Activated B cell treated with CpG ODN at 0.5 μM for 24 hours (primary cell): ENCODE measurements around the gene NAP1L4. TPM values are rescaled to one million over a fixed set of nuclear protein-coding genes. Genes with fewer than 3 reads are reported as not detected.

ENCODE experiments used
- ATAC-seq: fragments of 200-7000 bp; cut with Tn5 transposase; one replicate; pipeline ENCODE4 v1.10.0; 2021; ENCODE audit warnings: low read depth, mild to moderate bottlenecking, moderate library complexity
- CTCF ChIA-PET: fragments of 350-600 bp; sonication (Branson Sonifier 250); formaldehyde crosslinking; loops from one replicate; lab custom pipeline; 2021; ENCODE audit warnings: antibody characterized with exemption; lab: Charles Lee
- POLR2A ChIA-PET: fragments of 350-600 bp; sonication (Branson Sonifier 250); formaldehyde crosslinking; loops from one replicate; lab custom pipeline; 2021; ENCODE audit warnings: antibody characterized with exemption; lab: Charles Lee
- DNase-seq: peaks from one replicate; pipeline ENCODE4 v3.0.0; 2022
- H3K27ac Mint-ChIP-seq: one replicate; pipeline ENCODE4 v1.8.0; 2020; ENCODE audit warnings: mixed read lengths
- H3K27me3 Mint-ChIP-seq: one replicate; pipeline ENCODE4 v1.8.0; 2021; ENCODE audit warnings: mixed read lengths
- H3K36me3 Mint-ChIP-seq: one replicate; pipeline ENCODE4 v1.8.0; 2021; ENCODE audit warnings: low read depth, mixed read lengths
- H3K4me1 Mint-ChIP-seq: one replicate; pipeline ENCODE4 v1.8.0; 2021; ENCODE audit warnings: mixed read lengths
- H3K4me3 Mint-ChIP-seq: one replicate; pipeline ENCODE4 v1.8.0; 2020; ENCODE audit warnings: mild to moderate bottlenecking, mixed read lengths
- H3K9me3 Mint-ChIP-seq: one replicate; pipeline ENCODE4 v1.8.0; 2020; ENCODE audit warnings: mixed read lengths
- intact Hi-C: fragments of 100-400 bp; cut with micrococcal nuclease; formaldehyde crosslinking; loops from one replicate; pipeline ENCODE4 v1.15.1; 2024
- total RNA-seq: library from RNA; stranded (reverse); gene quantifications from 2 replicates; pipeline ENCODE4 v1.2.3, GENCODE V29; 2022
- TF ChIP-seq, protein P1 (sequence below): fragments of 200-600 bp; IDR thresholded peaks from one replicate; pipeline ENCODE4 v1.8.0; 2022; ENCODE audit warnings: antibody characterized with exemption, mild to moderate bottlenecking

The NAP1L4 gene
- total RNA-seq, 1 donor from 2014 or later: 115 TPM

DNA sequence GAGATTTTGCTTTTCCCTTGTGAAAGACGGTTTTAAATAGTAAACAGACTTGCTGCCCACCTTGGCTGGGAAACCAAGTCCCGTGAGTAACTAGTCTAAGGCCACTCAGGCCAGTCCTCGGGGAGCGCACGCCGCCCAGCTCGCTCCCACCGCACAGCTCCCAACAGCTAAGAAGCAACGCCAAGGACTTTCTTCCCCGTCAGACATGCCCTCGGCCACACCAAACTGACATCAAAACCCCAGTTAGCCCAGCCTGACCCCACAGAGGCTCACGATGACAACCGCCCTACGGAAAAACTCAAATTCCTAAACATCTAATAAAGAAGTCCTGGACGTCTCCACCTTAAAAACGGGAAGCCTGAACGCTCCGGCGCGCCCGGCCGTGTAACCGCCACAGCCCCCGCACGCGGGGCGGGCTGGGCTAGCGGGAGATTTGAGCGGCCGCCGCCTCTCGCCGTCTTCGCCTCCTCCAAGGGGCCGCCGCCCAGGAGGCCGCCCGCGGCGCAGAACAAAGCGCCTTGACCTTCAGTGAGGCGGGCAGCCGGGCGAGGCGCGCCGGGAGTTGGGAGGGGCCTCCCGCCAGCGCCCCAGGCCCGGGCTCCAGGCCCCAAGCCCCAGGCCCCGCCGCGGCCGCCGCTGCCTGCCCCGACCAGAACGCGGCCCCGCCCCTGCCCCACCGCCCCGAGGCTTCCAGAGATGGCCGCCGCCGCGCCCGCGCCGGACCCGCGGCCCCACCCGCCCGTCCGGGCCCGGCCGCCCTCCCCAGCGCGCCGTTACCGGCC is 486 bp downstream of the NAP1L4 start:
- Mint-ChIP-seq H3K27ac (peak overlapping the region; percentile 95), H3K27me3 (no peaks in the 10 kb centered on the region), H3K36me3 (peaks cover 18% of the 10 kb centered on the region), H3K4me3 (peak overlapping the region; percentile 96), H3K9me3 (no peaks in the 10 kb centered on the region), H3K4me1 (peaks cover 48% of the 10 kb centered on the region)
- ChIA-PET POLR2A (interaction anchor here (0.7 to 1.6 kb wide), 8 partner anchors 31 to 1681 kb away, joined by 3 to 13 read pairs (median 4); partner anchors contain the start of genes CARS1 and ZNF195), CTCF (interaction anchor here (1.0 kb wide), 2 partner anchors 100 kb away, joined by 3 read pairs; no protein-coding TSS in a partner anchor)
- peak; percentile 52 for ATAC-seq
- intact Hi-C loops: loop anchor here (1.0 to 10.0 kb wide), 10 partner anchors 31 to 614 kb away; partner anchors contain the start of genes CARS1, CD81, KCNQ1 and TRPM5
- TF ChIP-seq, protein P1, sequence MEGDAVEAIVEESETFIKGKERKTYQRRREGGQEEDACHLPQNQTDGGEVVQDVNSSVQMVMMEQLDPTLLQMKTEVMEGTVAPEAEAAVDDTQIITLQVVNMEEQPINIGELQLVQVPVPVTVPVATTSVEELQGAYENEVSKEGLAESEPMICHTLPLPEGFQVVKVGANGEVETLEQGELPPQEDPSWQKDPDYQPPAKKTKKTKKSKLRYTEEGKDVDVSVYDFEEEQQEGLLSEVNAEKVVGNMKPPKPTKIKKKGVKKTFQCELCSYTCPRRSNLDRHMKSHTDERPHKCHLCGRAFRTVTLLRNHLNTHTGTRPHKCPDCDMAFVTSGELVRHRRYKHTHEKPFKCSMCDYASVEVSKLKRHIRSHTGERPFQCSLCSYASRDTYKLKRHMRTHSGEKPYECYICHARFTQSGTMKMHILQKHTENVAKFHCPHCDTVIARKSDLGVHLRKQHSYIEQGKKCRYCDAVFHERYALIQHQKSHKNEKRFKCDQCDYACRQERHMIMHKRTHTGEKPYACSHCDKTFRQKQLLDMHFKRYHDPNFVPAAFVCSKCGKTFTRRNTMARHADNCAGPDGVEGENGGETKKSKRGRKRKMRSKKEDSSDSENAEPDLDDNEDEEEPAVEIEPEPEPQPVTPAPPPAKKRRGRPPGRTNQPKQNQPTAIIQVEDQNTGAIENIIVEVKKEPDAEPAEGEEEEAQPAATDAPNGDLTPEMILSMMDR: no peak
- DNase-seq: no peak

DNA sequence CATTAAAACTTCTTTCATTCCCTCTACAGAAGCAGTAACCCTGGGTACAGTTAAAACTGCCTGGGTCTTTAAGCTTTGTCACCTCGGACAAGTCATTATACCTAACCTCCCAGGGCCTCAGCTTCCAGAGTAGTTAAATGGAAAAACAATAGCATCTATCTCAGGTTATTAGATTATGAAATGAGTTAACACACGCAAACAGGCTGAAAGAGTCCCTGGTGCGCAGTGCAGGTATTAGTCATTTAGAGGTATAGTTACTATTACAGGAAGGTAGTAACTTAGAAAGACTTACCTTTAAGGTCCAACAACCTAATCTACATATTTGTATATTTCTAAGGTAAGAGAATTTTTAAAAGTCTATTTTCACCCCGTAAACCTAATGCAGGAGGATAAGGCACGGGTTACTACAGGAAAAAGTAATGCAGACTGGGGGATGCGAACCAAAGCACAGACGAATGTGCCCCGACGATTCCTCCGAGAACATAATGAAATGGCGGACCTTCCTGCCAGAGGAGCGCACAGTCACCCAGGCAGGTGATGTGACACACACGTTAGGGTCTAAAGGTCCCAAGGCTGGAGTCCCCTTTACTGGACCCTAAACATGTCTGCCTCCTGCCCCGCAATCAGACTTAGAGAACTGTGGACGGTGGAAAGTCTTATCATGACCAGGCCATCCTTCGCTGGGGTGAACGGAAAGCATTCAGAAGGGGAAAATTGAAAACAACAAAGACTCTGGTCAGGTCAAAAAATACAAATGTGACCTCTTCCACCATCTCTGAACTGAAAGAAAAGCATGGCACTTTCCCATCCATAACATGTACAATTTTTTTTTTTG is 1.3 kb downstream of the NAP1L4 start:
- Mint-ChIP-seq H3K4me1 (peaks cover 52% of the 10 kb centered on the region), H3K27ac (peak overlapping the region; percentile 92), H3K27me3 (no peaks in the 10 kb centered on the region), H3K9me3 (no peaks in the 10 kb centered on the region), H3K4me3 (peak overlapping the region; percentile 96), H3K36me3 (peaks cover 18% of the 10 kb centered on the region)
- ATAC-seq (no peak), DNase-seq (no peak)
- ChIA-PET CTCF (interaction anchor here (2.3 kb wide), 1 partner anchor 101 kb away, joined by 6 read pairs; no protein-coding TSS in a partner anchor), POLR2A (no interaction called here)
- intact Hi-C loops: loop anchor here (5.0 to 10.0 kb wide), 2 partner anchors 546 to 614 kb away; partner anchors contain the start of genes CD81, KCNQ1 and TRPM5
- TF ChIP-seq, protein P1: no peak

DNA sequence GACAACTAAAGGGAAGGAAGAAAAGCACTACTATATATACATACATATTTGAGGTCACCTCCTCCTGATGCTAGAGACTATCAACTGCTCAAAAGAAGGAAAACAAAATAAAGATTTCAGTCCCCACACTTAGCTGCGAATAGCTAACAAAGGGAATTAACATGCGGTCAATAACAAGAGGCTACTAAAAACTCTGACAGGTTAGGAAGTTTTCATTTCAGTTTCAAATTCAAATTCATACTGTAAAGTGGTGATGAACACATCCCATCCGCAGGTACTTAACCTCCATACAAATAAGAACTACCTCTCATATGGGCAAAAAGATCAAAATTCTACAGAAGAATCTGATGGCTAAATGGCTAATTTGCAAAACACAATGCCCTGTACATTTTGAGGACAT is 2.6 kb downstream of the NAP1L4 start:
- TF ChIP-seq, protein P1: no peak
- DNase-seq (no peak), ATAC-seq (no peak)
- H3K4me3 Mint-ChIP-seq: peak overlapping the region; percentile 96
- peak overlapping the region; percentile 59 for H3K27ac Mint-ChIP-seq
- CTCF ChIA-PET: interaction anchor here (2.3 kb wide), 1 partner anchor 102 kb away, joined by 6 read pairs; no protein-coding TSS in a partner anchor
- peaks cover 59% of the 10 kb centered on the region for H3K4me1 Mint-ChIP-seq
- H3K27me3 Mint-ChIP-seq: no peaks in the 10 kb centered on the region
- H3K36me3 Mint-ChIP-seq: peaks cover 21% of the 10 kb centered on the region
- POLR2A ChIA-PET: interaction anchor here (0.6 to 1.3 kb wide), 2 partner anchors 9 to 14 kb away, joined by 5 to 13 read pairs; no protein-coding TSS in a partner anchor
- intact Hi-C loops: no loop called here
- no peaks in the 10 kb centered on the region for H3K9me3 Mint-ChIP-seq

DNA sequence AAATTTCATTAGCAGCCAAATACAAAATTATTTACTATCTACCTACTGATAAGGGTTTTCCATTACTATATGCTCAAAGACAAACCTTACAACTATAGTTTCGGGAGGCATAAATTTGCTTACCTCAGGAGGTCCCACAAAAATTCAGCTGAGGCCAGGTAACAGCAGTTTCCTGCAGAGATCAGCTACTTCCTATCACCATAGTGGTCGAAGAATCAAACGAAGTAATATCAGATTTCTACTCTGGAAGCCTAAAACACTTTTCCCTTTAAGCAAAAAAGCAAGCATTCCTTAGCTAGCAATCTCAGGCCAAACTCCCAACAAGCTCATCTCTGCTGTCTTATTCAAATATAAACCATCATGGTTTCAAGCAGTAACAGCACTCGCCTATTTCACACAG is 3.1 kb downstream of the NAP1L4 start:
- peak overlapping the region; percentile 59 for H3K27ac Mint-ChIP-seq
- ChIA-PET POLR2A (interaction anchor here (0.8 to 1.3 kb wide), 2 partner anchors 13 to 68 kb away, joined by 4 to 5 read pairs; partner anchors contain the start of gene CARS1), CTCF (interaction anchor here (2.3 kb wide), 1 partner anchor 102 kb away, joined by 6 read pairs; no protein-coding TSS in a partner anchor)
- H3K9me3 Mint-ChIP-seq: no peaks in the 10 kb centered on the region
- DNase-seq (no peak), ATAC-seq (no peak)
- no peaks in the 10 kb centered on the region for H3K27me3 Mint-ChIP-seq
- intact Hi-C loops: no loop called here
- peaks cover 62% of the 10 kb centered on the region for H3K4me1 Mint-ChIP-seq
- peak overlapping the region; percentile 96 for H3K4me3 Mint-ChIP-seq
- H3K36me3 Mint-ChIP-seq: peaks cover 24% of the 10 kb centered on the region
- TF ChIP-seq, protein P1: no peak
